Kidney glomerular epithelial cell (primary cell): Measurements from ENCODE around the gene NDUFB3.

Experiments used
- DNase-seq: peaks from one replicate; lab custom pipeline; 2025; lab: John Stamatoyannopoulos, UW

Gene NDUFB3

DNA sequence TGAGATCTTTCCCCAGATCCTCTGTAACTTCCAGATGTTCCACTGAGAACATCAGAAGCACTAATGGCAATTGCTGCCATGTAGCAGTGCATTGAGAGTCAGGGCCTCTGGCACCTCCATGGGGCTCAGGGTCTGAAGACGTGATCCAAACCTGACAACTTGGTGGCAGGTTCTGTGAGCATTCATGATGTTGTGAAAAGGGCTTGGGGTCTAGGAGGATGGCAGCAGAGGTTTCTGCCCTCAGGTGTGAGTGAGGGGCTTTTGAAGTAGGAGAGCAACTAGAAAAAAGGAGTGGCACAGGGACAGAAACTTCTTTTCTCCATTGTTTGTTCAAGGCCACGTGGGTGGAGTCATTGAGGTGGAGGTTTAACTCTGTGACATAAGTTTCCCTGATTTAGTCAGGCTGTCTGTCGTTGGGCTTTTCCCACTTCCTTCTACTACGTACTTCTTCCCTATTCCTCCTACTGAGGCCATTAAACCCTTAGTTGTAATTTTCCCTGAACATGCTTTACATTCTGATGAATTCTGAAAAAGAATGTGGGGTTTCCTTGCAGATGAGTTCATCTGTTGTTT is 57.2 kb downstream of the NDUFB3 start:
- peak; percentile 89 for DNase-seq

GRCh38 chr2:201130524-201131186 is 58.9 kb downstream of the NDUFB3 start:
- peak; percentile 43 for DNase-seq

GRCh38 chr2:201132518-201132917 is 60.7 kb downstream of the NDUFB3 start:
- DNase-seq = no peak
